GM18508 (cell line): ENCODE measurements around the gene ATP1A4.

Source experiments
- ATAC-seq: cut with Tn5 transposase; IDR thresholded peaks from one replicate; pipeline ENCODE4 v1.9.1; 2021; ENCODE audit warnings: moderate number of reproducible peaks; ENCODE audit not compliant: insufficient read depth, unreplicated experiment

Gene ATP1A4

GRCh38 chr1:160168609-160169369 is 17.4 kb downstream of the ATP1A4 start:
- ATAC-seq: no peak

- no peak for ATAC-seq
These were observed 18.4 kb downstream of the ATP1A4 start for GRCh38 chr1:160169553-160170399.

GRCh38 chr1:160171354-160171753 is 20.0 kb downstream of the ATP1A4 start:
- no peak for ATAC-seq

GRCh38 chr1:160171980-160172379 is 20.6 kb downstream of the ATP1A4 start:
- ATAC-seq: no peak

GRCh38 chr1:160177231-160177630 is 25.8 kb downstream of the ATP1A4 start:
- no peak for ATAC-seq

GRCh38 chr1:160177667-160178066 is 26.3 kb downstream of the ATP1A4 start:
- ATAC-seq: no peak

GRCh38 chr1:160178731-160179130 is 27.3 kb downstream of the ATP1A4 start:
- ATAC-seq: no peak

- no peak for ATAC-seq
These were observed 27.9 kb downstream of the ATP1A4 start for GRCh38 chr1:160179336-160179735.

GRCh38 chr1:160186246-160186645 is 34.8 kb downstream of the ATP1A4 start:
- no peak for ATAC-seq

- no peak for ATAC-seq
These were observed 35.3 kb downstream of the ATP1A4 start for GRCh38 chr1:160186729-160187128.

- no peak for ATAC-seq
These were observed 36.0 kb downstream of the ATP1A4 start for GRCh38 chr1:160187407-160187806.

GRCh38 chr1:160188341-160188740 is 36.9 kb downstream of the ATP1A4 start:
- ATAC-seq: no peak

- ATAC-seq: no peak
These were observed 38.5 kb downstream of the ATP1A4 start, which contains the start of gene CASQ1 for GRCh38 chr1:160189649-160190625. TSS of gene CASQ1 (plus strand) at chr1:160190575. CDS start at chr1:160190752, 177 bp downstream.

GRCh38 chr1:160191756-160192155 is 40.4 kb downstream of the ATP1A4 start:
- ATAC-seq: no peak

GRCh38 chr1:160192234-160192633 is 40.8 kb downstream of the ATP1A4 start:
- ATAC-seq: no peak

- ATAC-seq: no peak
These were observed 41.9 kb downstream of the ATP1A4 start for GRCh38 chr1:160193091-160193819.

- no peak for ATAC-seq
These were observed 42.7 kb downstream of the ATP1A4 start for GRCh38 chr1:160193832-160194736.

- ATAC-seq: no peak
These were observed 43.3 kb downstream of the ATP1A4 start for GRCh38 chr1:160194737-160195059.

GRCh38 chr1:160196143-160196542 is 44.7 kb downstream of the ATP1A4 start:
- ATAC-seq: no peak
